Measurements from ENCODE around the gene YTHDC1.
A peak's percentile ranks its signal among the peaks of the same experiment; 100 is the strongest.

YTHDC1 gene

GRCh38 chr4:68372588-68372987 lies 22.7 kb upstream of the YTHDC1 start:
- Histone ChIP-seq H3K36me3 (replicated peaks in 1 of 2; ENCODE audit: control insufficient read depth in 2 of 2, insufficient read depth in 2 of 2, low read length in 2 of 2) (no peaks in the 10 kb centered on the region), H2AFZ (ENCODE audit: low read length) (peak overlapping the region; percentile 91), H3K4me1 (ENCODE audit: control insufficient read depth in 2 of 2, insufficient read depth in 1 of 2, low read depth in 1 of 2, low read length in 2 of 2) (no peaks in the 10 kb centered on the region), H3K4me3 (ENCODE audit: low read length in 2 of 2) (no peak overlapping the region), H2BK12ac (ENCODE audit: low read length) (no peak overlapping the region), H3K9ac (ENCODE audit: low read depth, low read length, poor library complexity) (no peak overlapping the region), H4K8ac (ENCODE audit: low read depth, low read length) (no peak overlapping the region), H2BK15ac (ENCODE audit: low read length) (no peak overlapping the region), H2BK120ac (ENCODE audit: low read depth, low read length) (no peak overlapping the region), H3K14ac (ENCODE audit: low read length) (no peak overlapping the region), H3K4me2 (ENCODE audit: insufficient read depth, low read length, poor library complexity, severe bottlenecking) (no peak overlapping the region), H3K4ac (ENCODE audit: low read length) (no peak overlapping the region), H3K9me3 (replicated peaks in 1 of 2; ENCODE audit: control insufficient read depth in 2 of 2, insufficient read depth in 1 of 2, low read depth in 1 of 2, low read length in 2 of 2) (no peaks in the 10 kb centered on the region), H3K23ac (ENCODE audit: low read depth, low read length, poor library complexity) (no peak overlapping the region), H3K27me3 (ENCODE audit: control insufficient read depth in 3 of 3, insufficient read depth in 3 of 3, low read depth in 1 of 3, low read length in 3 of 3) (peaks cover 0 to 3% (median 0%) of the 10 kb centered on the region in 3 experiments), H4K91ac (ENCODE audit: low read depth, low read length, poor library complexity) (no peak overlapping the region), H3K79me1 (ENCODE audit: low read depth, low read length) (no peaks in the 10 kb centered on the region), H2BK5ac (ENCODE audit: low read length) (no peak overlapping the region), H3K18ac (ENCODE audit: low read length) (no peak overlapping the region), H2AK5ac (ENCODE audit: low read depth, low read length) (no peak overlapping the region), H3K27ac (replicated peaks; ENCODE audit: low read length) (no peak overlapping the region)
- WGBS, 2 donors (ENCODE audit: extremely low coverage in 2 of 2, insufficient read length in 2 of 2, insufficient replicate concordance in 1 of 2): no CpG with 5 or more reads among the region's 1 CpG
- DNase-seq (ENCODE audit: low spot score): no peak

- H2BK12ac ChIP-seq (ENCODE audit: low read length): no peak overlapping the region
- no peak overlapping the region for H3K4me3 ChIP-seq (ENCODE audit: low read length in 2 of 2)
- H3K79me1 ChIP-seq (ENCODE audit: low read depth, low read length): no peaks in the 10 kb centered on the region
- no peak overlapping the region for H2BK15ac ChIP-seq (ENCODE audit: low read length)
- no peak overlapping the region for H3K18ac ChIP-seq (ENCODE audit: low read length)
- H3K23ac ChIP-seq (ENCODE audit: low read depth, low read length, poor library complexity): no peak overlapping the region
- H4K91ac ChIP-seq (ENCODE audit: low read depth, low read length, poor library complexity): no peak overlapping the region
- no peak overlapping the region for H3K9ac ChIP-seq (ENCODE audit: low read depth, low read length, poor library complexity)
- H2AK5ac ChIP-seq (ENCODE audit: low read depth, low read length): no peak overlapping the region
- no peak overlapping the region for H3K27ac ChIP-seq (replicated peaks; ENCODE audit: low read length)
- no peak overlapping the region for H2BK5ac ChIP-seq (ENCODE audit: low read length)
- no peak overlapping the region for H3K14ac ChIP-seq (ENCODE audit: low read length)
- DNase-seq (ENCODE audit: low spot score): no peak
- no peaks in the 10 kb centered on the region for H3K9me3 ChIP-seq (replicated peaks in 1 of 2; ENCODE audit: control insufficient read depth in 2 of 2, insufficient read depth in 1 of 2, low read depth in 1 of 2, low read length in 2 of 2)
- H3K27me3 ChIP-seq (ENCODE audit: control insufficient read depth in 3 of 3, insufficient read depth in 3 of 3, low read depth in 1 of 3, low read length in 3 of 3): no peaks in the 10 kb centered on the region
- WGBS, 2 donors (ENCODE audit: extremely low coverage in 2 of 2, insufficient read length in 2 of 2, insufficient replicate concordance in 1 of 2): no CpG with 5 or more reads among the region's 6 CpGs
- H3K4me2 ChIP-seq (ENCODE audit: insufficient read depth, low read length, poor library complexity, severe bottlenecking): no peak overlapping the region
- no peak overlapping the region for H3K4ac ChIP-seq (ENCODE audit: low read length)
- H4K8ac ChIP-seq (ENCODE audit: low read depth, low read length): no peak overlapping the region
- no peaks in the 10 kb centered on the region for H3K36me3 ChIP-seq (replicated peaks in 1 of 2; ENCODE audit: control insufficient read depth in 2 of 2, insufficient read depth in 2 of 2, low read length in 2 of 2)
- H3K4me1 ChIP-seq (ENCODE audit: control insufficient read depth in 2 of 2, insufficient read depth in 1 of 2, low read depth in 1 of 2, low read length in 2 of 2): no peaks in the 10 kb centered on the region
- H2BK120ac ChIP-seq (ENCODE audit: low read depth, low read length): no peak overlapping the region
- H2AFZ ChIP-seq (ENCODE audit: low read length): no peak overlapping the region
These were observed 19.4 kb upstream of the YTHDC1 start for GRCh38 chr4:68369142-68369805.

GRCh38 chr4:68368691-68369131 lies 18.8 kb upstream of the YTHDC1 start:
- Histone ChIP-seq H3K4me2 (ENCODE audit: insufficient read depth, low read length, poor library complexity, severe bottlenecking) (no peak overlapping the region), H3K79me1 (ENCODE audit: low read depth, low read length) (no peaks in the 10 kb centered on the region), H3K18ac (ENCODE audit: low read length) (no peak overlapping the region), H3K27ac (replicated peaks; ENCODE audit: low read length) (no peak overlapping the region), H3K9ac (ENCODE audit: low read depth, low read length, poor library complexity) (no peak overlapping the region), H4K8ac (ENCODE audit: low read depth, low read length) (no peak overlapping the region), H2BK5ac (ENCODE audit: low read length) (no peak overlapping the region), H3K4me3 (ENCODE audit: low read length in 2 of 2) (no peak overlapping the region), H2BK120ac (ENCODE audit: low read depth, low read length) (no peak overlapping the region), H2AK5ac (ENCODE audit: low read depth, low read length) (no peak overlapping the region), H3K27me3 (ENCODE audit: control insufficient read depth in 3 of 3, insufficient read depth in 3 of 3, low read depth in 1 of 3, low read length in 3 of 3) (no peaks in the 10 kb centered on the region), H3K4me1 (ENCODE audit: control insufficient read depth in 2 of 2, insufficient read depth in 1 of 2, low read depth in 1 of 2, low read length in 2 of 2) (no peaks in the 10 kb centered on the region), H4K91ac (ENCODE audit: low read depth, low read length, poor library complexity) (no peak overlapping the region), H3K14ac (ENCODE audit: low read length) (no peak overlapping the region), H2BK15ac (ENCODE audit: low read length) (no peak overlapping the region), H3K9me3 (replicated peaks in 1 of 2; ENCODE audit: control insufficient read depth in 2 of 2, insufficient read depth in 1 of 2, low read depth in 1 of 2, low read length in 2 of 2) (no peaks in the 10 kb centered on the region), H3K4ac (ENCODE audit: low read length) (no peak overlapping the region), H2BK12ac (ENCODE audit: low read length) (no peak overlapping the region), H3K36me3 (replicated peaks in 1 of 2; ENCODE audit: control insufficient read depth in 2 of 2, insufficient read depth in 2 of 2, low read length in 2 of 2) (no peaks in the 10 kb centered on the region), H3K23ac (ENCODE audit: low read depth, low read length, poor library complexity) (no peak overlapping the region), H2AFZ (ENCODE audit: low read length) (no peak overlapping the region)
- no CpG with 5 or more reads among the region's 5 CpGs for WGBS, 2 donors (ENCODE audit: extremely low coverage in 2 of 2, insufficient read length in 2 of 2, insufficient replicate concordance in 1 of 2)
- no peak for DNase-seq (ENCODE audit: low spot score)

- Histone ChIP-seq H2AK5ac (ENCODE audit: low read depth, low read length) (no peak overlapping the region), H3K27me3 (ENCODE audit: control insufficient read depth in 3 of 3, insufficient read depth in 3 of 3, low read depth in 1 of 3, low read length in 3 of 3) (no peaks in the 10 kb centered on the region), H3K4me3 (ENCODE audit: low read length in 2 of 2) (no peak overlapping the region), H3K9me3 (replicated peaks in 1 of 2; ENCODE audit: control insufficient read depth in 2 of 2, insufficient read depth in 1 of 2, low read depth in 1 of 2, low read length in 2 of 2) (no peaks in the 10 kb centered on the region), H4K8ac (ENCODE audit: low read depth, low read length) (no peak overlapping the region), H3K79me1 (ENCODE audit: low read depth, low read length) (no peaks in the 10 kb centered on the region), H2BK12ac (ENCODE audit: low read length) (no peak overlapping the region), H3K4ac (ENCODE audit: low read length) (no peak overlapping the region), H3K14ac (ENCODE audit: low read length) (no peak overlapping the region), H3K9ac (ENCODE audit: low read depth, low read length, poor library complexity) (no peak overlapping the region), H4K91ac (ENCODE audit: low read depth, low read length, poor library complexity) (no peak overlapping the region), H3K4me2 (ENCODE audit: insufficient read depth, low read length, poor library complexity, severe bottlenecking) (no peak overlapping the region), H3K18ac (ENCODE audit: low read length) (no peak overlapping the region), H3K4me1 (ENCODE audit: control insufficient read depth in 2 of 2, insufficient read depth in 1 of 2, low read depth in 1 of 2, low read length in 2 of 2) (no peaks in the 10 kb centered on the region), H2BK15ac (ENCODE audit: low read length) (no peak overlapping the region), H2AFZ (ENCODE audit: low read length) (no peak overlapping the region), H2BK120ac (ENCODE audit: low read depth, low read length) (no peak overlapping the region), H3K23ac (ENCODE audit: low read depth, low read length, poor library complexity) (no peak overlapping the region), H2BK5ac (ENCODE audit: low read length) (no peak overlapping the region), H3K27ac (replicated peaks; ENCODE audit: low read length) (no peak overlapping the region), H3K36me3 (replicated peaks in 1 of 2; ENCODE audit: control insufficient read depth in 2 of 2, insufficient read depth in 2 of 2, low read length in 2 of 2) (no peaks in the 10 kb centered on the region)
- no peak for DNase-seq (ENCODE audit: low spot score)
- no CpG with 5 or more reads among the region's 3 CpGs for WGBS, 2 donors (ENCODE audit: extremely low coverage in 2 of 2, insufficient read length in 2 of 2, insufficient replicate concordance in 1 of 2)
These were observed 17.9 kb upstream of the YTHDC1 start for GRCh38 chr4:68367835-68368234.
